SK-N-SH treated with all-trans-retinoic acid at 6 μM for 48 hours (cell line): ENCODE data around the gene RAB21.

Experiments used
- BACH2 ChIP-seq: fragments of 250-450 bp; sonication (Bioruptor Pico); IDR thresholded peaks from 2 replicates; pipeline ENCODE4 v1.9.0; 2021; ENCODE audit warnings: mild to moderate bottlenecking, borderline replicate concordance
- SNAI2 ChIP-seq: fragments of 250-450 bp; sonication (Bioruptor Pico); IDR thresholded peaks from 2 replicates; pipeline ENCODE4 v1.5.0; 2020; ENCODE audit warnings: mild to moderate bottlenecking, moderate library complexity
- ZC3H10 ChIP-seq: fragments of 250-450 bp; sonication (Bioruptor Pico); IDR thresholded peaks from 2 replicates; pipeline ENCODE4 v1.5.1; 2021; ENCODE audit warnings: mild to moderate bottlenecking, moderate library complexity
- ZFP3 ChIP-seq: fragments of 250-450 bp; sonication (Bioruptor Pico); IDR thresholded peaks from 2 replicates; pipeline ENCODE4 v1.5.0; 2020; ENCODE audit warnings: mild to moderate bottlenecking, moderate library complexity
- ZNF70 ChIP-seq: fragments of 450-650 bp; formaldehyde crosslinking; IDR thresholded peaks from 2 replicates; pipeline ENCODE4 v1.5.0; 2020; ENCODE audit warnings: mild to moderate bottlenecking, moderate library complexity
- ZNF8 ChIP-seq: fragments of 450-650 bp; formaldehyde crosslinking; IDR thresholded peaks from 2 replicates; pipeline ENCODE4 v1.5.0; 2020; ENCODE audit warnings: mild to moderate bottlenecking, moderate library complexity
- TF ChIP-seq, protein P1 (sequence below): fragments of 250-450 bp; sonication (Bioruptor Pico); IDR thresholded peaks from 2 replicates; pipeline ENCODE4 v1.8.0; 2020; ENCODE audit warnings: mild to moderate bottlenecking, moderate library complexity, borderline replicate concordance

DNA sequence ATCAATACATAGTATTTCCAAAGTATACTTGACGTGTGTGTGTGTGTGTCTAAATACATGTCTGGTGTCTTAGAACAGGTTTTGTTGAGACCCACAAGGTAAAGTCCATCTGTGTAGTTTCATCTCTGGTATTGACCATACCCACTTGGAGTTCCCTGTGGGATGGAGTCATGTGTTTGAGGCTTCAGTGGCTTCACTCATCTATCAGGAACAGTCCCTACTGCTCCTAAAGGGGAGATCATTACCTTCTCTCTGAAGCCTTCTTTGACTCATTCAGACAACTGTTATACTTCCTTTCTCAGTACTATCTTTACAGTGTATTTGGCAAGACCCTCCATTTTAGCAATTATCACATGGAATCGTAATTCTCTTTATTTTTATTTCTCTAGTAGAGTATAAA lies 14.2 kb downstream of the RAB21 start:
- TF ChIP-seq SNAI2 (CRISPR knock-in tag) (no peak), BACH2 (CRISPR knock-in tag) (no peak), ZNF8 (CRISPR knock-in tag) (no peak), ZC3H10 (no peak), ZNF70 (CRISPR knock-in tag) (no peak), ZFP3 (CRISPR knock-in tag) (no peak)
- TF ChIP-seq, protein P1, sequence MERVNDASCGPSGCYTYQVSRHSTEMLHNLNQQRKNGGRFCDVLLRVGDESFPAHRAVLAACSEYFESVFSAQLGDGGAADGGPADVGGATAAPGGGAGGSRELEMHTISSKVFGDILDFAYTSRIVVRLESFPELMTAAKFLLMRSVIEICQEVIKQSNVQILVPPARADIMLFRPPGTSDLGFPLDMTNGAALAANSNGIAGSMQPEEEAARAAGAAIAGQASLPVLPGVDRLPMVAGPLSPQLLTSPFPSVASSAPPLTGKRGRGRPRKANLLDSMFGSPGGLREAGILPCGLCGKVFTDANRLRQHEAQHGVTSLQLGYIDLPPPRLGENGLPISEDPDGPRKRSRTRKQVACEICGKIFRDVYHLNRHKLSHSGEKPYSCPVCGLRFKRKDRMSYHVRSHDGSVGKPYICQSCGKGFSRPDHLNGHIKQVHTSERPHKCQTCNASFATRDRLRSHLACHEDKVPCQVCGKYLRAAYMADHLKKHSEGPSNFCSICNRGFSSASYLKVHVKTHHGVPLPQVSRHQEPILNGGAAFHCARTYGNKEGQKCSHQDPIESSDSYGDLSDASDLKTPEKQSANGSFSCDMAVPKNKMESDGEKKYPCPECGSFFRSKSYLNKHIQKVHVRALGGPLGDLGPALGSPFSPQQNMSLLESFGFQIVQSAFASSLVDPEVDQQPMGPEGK (CRISPR knock-in tag), result no peak
